Measurements from ENCODE around the gene USP3.

- TF ChIP-seq CTCF (IDR thresholded peaks at IDR 0.05) (no peak), POLR2A (IDR thresholded peaks at IDR 0.05) (no peak)
Observed at GRCh38 chr15:63554337-63554927, 50.0 kb downstream of the USP3 start.

All from body of pancreas (tissue), 4 donors.